GM23338 (cell line): ENCODE results near the gene CPTP. TPM values are rescaled to one million over a fixed set of nuclear protein-coding genes. Genes with fewer than 3 reads are reported as not detected.

Source experiments
- ATAC-seq: fragments of 200-7000 bp; cut with Tn5 transposase; 3 replicates; pipeline ENCODE4 v1.9.1; 2020
- DNase-seq: peaks from one replicate; pipeline ENCODE4 v3.0.0-alpha.2; 2015; ENCODE audit warnings: low spot score
- H2AFZ ChIP-seq: fragments of 200-600 bp; sonication (generic); 2 replicates; pipeline ENCODE4 v1.8.0; 2016; ENCODE audit warnings: antibody characterized with exemption, mild to moderate bottlenecking, moderate library complexity
- H3F3A ChIP-seq: fragments of 200-600 bp; sonication (generic); replicated peaks from 2 replicates; pipeline ENCODE4 v1.8.0; 2017; ENCODE audit warnings: antibody characterized with exemption, mixed run types, low read depth
- H3K27ac ChIP-seq: fragments of 200-600 bp; sonication (generic); 2 replicates; pipeline ENCODE4 v1.6.1; 2016; ENCODE audit warnings: low read depth
- H3K27me3 ChIP-seq: fragments of 200-600 bp; sonication (generic); 2 replicates; pipeline ENCODE4 v1.8.0; 2016; ENCODE audit warnings: mild to moderate bottlenecking, mixed run types, moderate library complexity; ENCODE audit not compliant: insufficient read depth
- H3K36me3 ChIP-seq: fragments of 200-600 bp; sonication (generic); 2 replicates; pipeline ENCODE4 v1.8.0; 2016; ENCODE audit warnings: mild to moderate bottlenecking; ENCODE audit not compliant: insufficient read depth
- H3K4me1 ChIP-seq: fragments of 200-600 bp; sonication (generic); 2 replicates; pipeline ENCODE4 v1.8.0; 2016; ENCODE audit warnings: mild to moderate bottlenecking, moderate library complexity; ENCODE audit not compliant: insufficient read depth
- H3K4me2 ChIP-seq: fragments of 200-600 bp; sonication (generic); 2 replicates; pipeline ENCODE4 v1.7.1; 2017; ENCODE audit warnings: mixed run types
- H3K4me3 ChIP-seq: fragments of 200-600 bp; sonication (generic); 2 replicates; pipeline ENCODE4 v1.6.1; 2016; ENCODE audit warnings: mixed run types
- H3K79me2 ChIP-seq: fragments of 200-600 bp; sonication (generic); replicated peaks from 2 replicates; pipeline ENCODE4 v1.8.0; 2017; ENCODE audit warnings: mild to moderate bottlenecking; ENCODE audit not compliant: insufficient read depth
- H3K9me2 ChIP-seq: fragments of 200-600 bp; sonication (generic); 2 replicates; pipeline ENCODE4 v1.8.0; 2017; ENCODE audit not compliant: insufficient read depth
- H4K20me1 ChIP-seq: fragments of 200-600 bp; sonication (generic); replicated peaks from 2 replicates; pipeline ENCODE4 v1.8.0; 2017; ENCODE audit warnings: mild to moderate bottlenecking; ENCODE audit not compliant: insufficient read depth
- H3K27ac Mint-ChIP-seq: 2 replicates; pipeline ENCODE4 v1.8.0; 2020; ENCODE audit warnings: inconsistent platforms, mild to moderate bottlenecking, moderate library complexity, mixed read lengths
- H3K27me3 Mint-ChIP-seq: 3 replicates; pipeline ENCODE4 v1.8.0; 2022; ENCODE audit warnings: low read depth, mild to moderate bottlenecking, moderate library complexity, mixed read lengths, inconsistent platforms; ENCODE audit not compliant: insufficient read depth, poor library complexity
- H3K36me3 Mint-ChIP-seq: 3 replicates; pipeline ENCODE4 v1.8.0; 2021; ENCODE audit warnings: low read depth, mild to moderate bottlenecking, inconsistent platforms, moderate library complexity, mixed read lengths
- H3K4me1 Mint-ChIP-seq: 3 replicates; pipeline ENCODE4 v1.8.0; 2020; ENCODE audit warnings: mild to moderate bottlenecking, inconsistent platforms, mixed read lengths
- H3K4me3 Mint-ChIP-seq: 3 replicates; pipeline ENCODE4 v1.8.0; 2021; ENCODE audit warnings: moderate library complexity, mild to moderate bottlenecking, inconsistent platforms, mixed read lengths
- H3K9me3 Mint-ChIP-seq: 3 replicates; pipeline ENCODE4 v1.8.0; 2020; ENCODE audit warnings: moderate library complexity, mild to moderate bottlenecking, inconsistent platforms, mixed read lengths
- CREB1 ChIP-seq: fragments of 250-450 bp; sonication (Bioruptor Pico); IDR thresholded peaks from 2 replicates; pipeline ENCODE4 v1.5.0; 2020; ENCODE audit warnings: low read depth, mild to moderate bottlenecking, moderate library complexity
- CTCF ChIP-seq, 2 experiments: fragments of 200-600 bp in 1 of 2; sonication (generic) in 1 of 2; conservative IDR thresholded peaks; 2 replicates each; pipeline versions ENCODE4 v1.5.1 to v1.6.1; 2016 to 2017; ENCODE audit warnings: antibody characterized with exemption in 2 of 2, low read depth in 2 of 2, mild to moderate bottlenecking in 2 of 2, moderate library complexity in 1 of 2
- ETS1 ChIP-seq: IDR thresholded peaks from 2 replicates; pipeline ENCODE4 v1.6.1; 2016; ENCODE audit warnings: antibody characterized with exemption
- EZH2phosphoT487 ChIP-seq: fragments of 200-600 bp; sonication (generic); IDR thresholded peaks from one replicate; pipeline ENCODE4 v1.8.1; 2018; ENCODE audit warnings: antibody characterized with exemption; ENCODE audit not compliant: unreplicated experiment
- NANOG ChIP-seq: IDR thresholded peaks from 2 replicates; pipeline ENCODE4 v1.6.1; 2016; ENCODE audit warnings: antibody characterized with exemption, borderline replicate concordance
- POLR2AphosphoS5 ChIP-seq: IDR thresholded peaks from 2 replicates; pipeline ENCODE4 v1.6.1; 2016; ENCODE audit warnings: antibody characterized with exemption, low read depth
- ZNF114 ChIP-seq: fragments of 250-450 bp; sonication (Bioruptor Pico); IDR thresholded peaks from 2 replicates; pipeline ENCODE4 v1.5.0; 2020; ENCODE audit warnings: mild to moderate bottlenecking, moderate library complexity
- ZNF462 ChIP-seq: fragments of 250-450 bp; sonication (Bioruptor Pico); IDR thresholded peaks from 2 replicates; pipeline ENCODE4 v1.5.0; 2020; ENCODE audit warnings: mild to moderate bottlenecking, moderate library complexity
- polyA plus RNA-seq: library from polyadenylated mRNA; unstranded; fragments of >200 nt; fragmentation: Nextera tagmentation; extraction: Ambion mirVana; gene quantifications from 2 replicates; pipeline ENCODE4 v1.2.1, GENCODE V29; 2016
- total RNA-seq: library from RNA; depleted of rRNA; stranded (reverse); fragments of >200 nt; shearing (Covaris generic); gene quantifications from 2 replicates; pipeline ENCODE4 v1.2.3, GENCODE V29; 2014

The CPTP gene
- total and polyA plus RNA-seq, 2 experiments from 2014 or later = 8.1 to 13.5 TPM

GRCh38 chr1:1345860-1346500, 21.4 kb downstream of the CPTP start (continued):
- TF ChIP-seq EZH2phosphoT487 (no peak), CREB1 (CRISPR knock-in tag) (no peak), POLR2AphosphoS5 (no peak), ZNF462 (CRISPR knock-in tag) (no peak)

GRCh38 chr1:1346501-1346890, 21.9 kb downstream of the CPTP start:
- no peak overlapping the region for H3K4me3 ChIP-seq
- no peaks in the 10 kb centered on the region for H3K27me3 ChIP-seq
- no peak overlapping the region for H2AFZ ChIP-seq
- Mint-ChIP-seq H3K36me3 (peaks cover under 1% of the 10 kb centered on the region; the same call in 2 of the 3 replicates), H3K4me3 (no peak overlapping the region), H3K27ac (no peak overlapping the region), H3K27me3 (peaks cover 3% of the 10 kb centered on the region), H3K4me1 (peaks cover 13% of the 10 kb centered on the region), H3K9me3 (no peaks in the 10 kb centered on the region)
- H3K36me3 ChIP-seq = no peaks in the 10 kb centered on the region
- ATAC-seq = no peak
- H3K79me2 ChIP-seq = peaks cover 14% of the 10 kb centered on the region
- H4K20me1 ChIP-seq = peaks cover 3% of the 10 kb centered on the region
- H3K4me1 ChIP-seq = peaks cover 7% of the 10 kb centered on the region; the same call in 1 of the 2 replicates
- TF ChIP-seq CTCF (conservative IDR thresholded peaks at IDR 0.05; ENCODE audit: low read depth in 2 of 2) = no peak
- no peak for TF ChIP-seq POLR2AphosphoS5
- TF ChIP-seq ETS1 = no peak
- no peak for TF ChIP-seq ZNF114 (CRISPR knock-in tag)
- no peak for TF ChIP-seq NANOG
- DNase-seq = no peak
- no peak overlapping the region for H3K27ac ChIP-seq
- H3K4me2 ChIP-seq = no peak overlapping the region
- peaks cover 6% of the 10 kb centered on the region; the same call in 1 of the 2 replicates for H3F3A ChIP-seq
- no peaks in the 10 kb centered on the region for H3K9me2 ChIP-seq
